ENCODE measurements around the gene HOMER2. TPM values are rescaled to one million over a fixed set of nuclear protein-coding genes. Genes with fewer than 3 reads are reported as not detected.

Gene HOMER2
- polyA plus RNA-seq, 3 donors = 0.92 to 2.4 (median 1.6) TPM

- WGBS (ENCODE audit: insufficient coverage) = under 1% methylated on average over 63 of the region's 67 CpGs
- Histone ChIP-seq H3K79me2 (ENCODE audit: insufficient read depth, low read length) (peaks cover 45% of the 10 kb centered on the region), H3K4me2 (replicated peaks; ENCODE audit: extremely low read depth, low read length, poor library complexity, severe bottlenecking) (peak within 1 kb of the TSS; percentile 83), H3K9ac (ENCODE audit: insufficient read depth, low read length, poor library complexity, severe bottlenecking) (peak within 1 kb of the TSS; percentile 97), H3K4me3 (replicated peaks in 1 of 3; ENCODE audit: low read depth in 2 of 3, low read length in 3 of 3) (peak within 1 kb of the TSS; percentile 62 to 85 (median 64)), H3K9me3 (replicated peaks in 1 of 2; ENCODE audit: control insufficient read depth in 1 of 2, insufficient read depth in 1 of 2, low read length in 2 of 2) (no peaks in the 10 kb centered on the region), H3K36me3 (replicated peaks in 1 of 2; ENCODE audit: control insufficient read depth in 1 of 2, insufficient read depth in 2 of 2, low read length in 2 of 2) (peaks cover 8 to 19% of the 10 kb centered on the region in 2 donors), H3K4me1 (ENCODE audit: control insufficient read depth in 1 of 2, insufficient read depth in 2 of 2, low read length in 2 of 2) (peaks cover 21 to 29% of the 10 kb centered on the region in 2 donors), H3K27me3 (ENCODE audit: control insufficient read depth in 2 of 2, insufficient read depth in 2 of 2, low read length in 2 of 2) (no peaks in the 10 kb centered on the region), H2AFZ (ENCODE audit: insufficient read depth, low read depth, low read length, poor library complexity, severe bottlenecking) (peak within 1 kb of the TSS; percentile 81), H4K20me1 (ENCODE audit: insufficient read depth, low read length) (peaks cover 44% of the 10 kb centered on the region), H3K27ac (ENCODE audit: low read depth in 1 of 2, low read length in 2 of 2) (peak within 1 kb of the TSS; percentile 87 to 96)
- Mint-ChIP-seq H3K36me3 (peaks cover 10 to 21% of the 10 kb centered on the region in 2 donors), H3K27ac (peak within 1 kb of the TSS; percentile 89 to 95 (median 90)), H3K4me3 (peak within 1 kb of the TSS; percentile 93 to 95), H3K9me3 (peaks cover 0 to 2% (median 0%) of the 10 kb centered on the region in 7 donors), H3K4me1 (peaks cover 30% of the 10 kb centered on the region), H3K27me3 (ENCODE audit: low read depth in 3 of 3) (no peaks in the 10 kb centered on the region)
- DNase-seq = peak; percentile 95 to 98 (median 96)
- TF ChIP-seq, protein P1, sequence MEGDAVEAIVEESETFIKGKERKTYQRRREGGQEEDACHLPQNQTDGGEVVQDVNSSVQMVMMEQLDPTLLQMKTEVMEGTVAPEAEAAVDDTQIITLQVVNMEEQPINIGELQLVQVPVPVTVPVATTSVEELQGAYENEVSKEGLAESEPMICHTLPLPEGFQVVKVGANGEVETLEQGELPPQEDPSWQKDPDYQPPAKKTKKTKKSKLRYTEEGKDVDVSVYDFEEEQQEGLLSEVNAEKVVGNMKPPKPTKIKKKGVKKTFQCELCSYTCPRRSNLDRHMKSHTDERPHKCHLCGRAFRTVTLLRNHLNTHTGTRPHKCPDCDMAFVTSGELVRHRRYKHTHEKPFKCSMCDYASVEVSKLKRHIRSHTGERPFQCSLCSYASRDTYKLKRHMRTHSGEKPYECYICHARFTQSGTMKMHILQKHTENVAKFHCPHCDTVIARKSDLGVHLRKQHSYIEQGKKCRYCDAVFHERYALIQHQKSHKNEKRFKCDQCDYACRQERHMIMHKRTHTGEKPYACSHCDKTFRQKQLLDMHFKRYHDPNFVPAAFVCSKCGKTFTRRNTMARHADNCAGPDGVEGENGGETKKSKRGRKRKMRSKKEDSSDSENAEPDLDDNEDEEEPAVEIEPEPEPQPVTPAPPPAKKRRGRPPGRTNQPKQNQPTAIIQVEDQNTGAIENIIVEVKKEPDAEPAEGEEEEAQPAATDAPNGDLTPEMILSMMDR (IDR thresholded peaks at IDR 0.05) = no peak
- intact Hi-C loops (cut with micrococcal nuclease) = loop anchor here (5.0 kb wide), 3 partner anchors 38 to 178 kb away; partner anchors contain the start of gene RAMAC (in 1 of the 2)
These were observed 143.0 kb downstream of the HOMER2 start, which contains the start of gene WHAMM for GRCh38 chr15:82809308-82810060. WHAMM (plus strand) TSS chr15:82809628; CDS start chr15:82809727, 99 bp downstream.

- H3K79me2 ChIP-seq (ENCODE audit: insufficient read depth, low read length) = peaks cover 37% of the 10 kb centered on the region
- peak overlapping the region in 1 of 7 donors; percentile 87 for H3K27ac Mint-ChIP-seq
- H2AFZ ChIP-seq (ENCODE audit: insufficient read depth, low read depth, low read length, poor library complexity, severe bottlenecking) = no peak overlapping the region
- H3K36me3 ChIP-seq (replicated peaks in 1 of 2; ENCODE audit: control insufficient read depth in 1 of 2, insufficient read depth in 2 of 2, low read length in 2 of 2) = peaks cover under 1 to 11% of the 10 kb centered on the region in 2 donors
- no peak overlapping the region for H3K27ac ChIP-seq (ENCODE audit: low read depth in 1 of 2, low read length in 2 of 2)
- H3K27me3 ChIP-seq (ENCODE audit: control insufficient read depth in 2 of 2, insufficient read depth in 2 of 2, low read length in 2 of 2) = no peaks in the 10 kb centered on the region
- peaks cover 35% of the 10 kb centered on the region for H4K20me1 ChIP-seq (ENCODE audit: insufficient read depth, low read length)
- no peak for DNase-seq
- intact Hi-C loops (cut with micrococcal nuclease) = loop anchor here in 1 of 2 donors (5.0 kb wide), 1 partner anchor 179 kb away; the partner anchor contains the start of gene RAMAC
- H3K27me3 Mint-ChIP-seq (ENCODE audit: low read depth in 3 of 3) = peaks cover 0 to 1% (median 0%) of the 10 kb centered on the region in 3 donors
- H3K4me3 Mint-ChIP-seq = no peak overlapping the region
- no peak overlapping the region for H3K4me3 ChIP-seq (replicated peaks in 1 of 3; ENCODE audit: low read depth in 2 of 3, low read length in 3 of 3)
- 98% methylated on average over 4 of the region's 9 CpGs for WGBS (ENCODE audit: insufficient coverage)
- peaks cover 21 to 29% of the 10 kb centered on the region in 2 donors for H3K4me1 ChIP-seq (ENCODE audit: control insufficient read depth in 1 of 2, insufficient read depth in 2 of 2, low read length in 2 of 2)
- H3K9me3 ChIP-seq (replicated peaks in 1 of 2; ENCODE audit: control insufficient read depth in 1 of 2, insufficient read depth in 1 of 2, low read length in 2 of 2) = no peaks in the 10 kb centered on the region
- no peak overlapping the region for H3K4me2 ChIP-seq (replicated peaks; ENCODE audit: extremely low read depth, low read length, poor library complexity, severe bottlenecking)
- peaks cover 0 to 2% (median 0%) of the 10 kb centered on the region in 7 donors for H3K9me3 Mint-ChIP-seq
- H3K36me3 Mint-ChIP-seq = peaks cover 2 to 13% of the 10 kb centered on the region in 2 donors
- peaks cover 30% of the 10 kb centered on the region for H3K4me1 Mint-ChIP-seq
- TF ChIP-seq, protein P1 (IDR thresholded peaks at IDR 0.05) = no peak
- no peak overlapping the region for H3K9ac ChIP-seq (ENCODE audit: insufficient read depth, low read length, poor library complexity, severe bottlenecking)
These were observed 143.9 kb downstream of the HOMER2 start for GRCh38 chr15:82808634-82809041.

All from CD14-positive monocyte (primary cell).